Stimulated activated CD4-positive, alpha-beta T cell treated with anti-CD3 and anti-CD28 coated beads, Interleukin-15, amount 100 ng/mL, for 1 hour (primary cell): ENCODE data around the gene RAD50.

Experiments used
- DNase-seq, 2 donors: peaks; one replicate each; pipeline ENCODE4 v3.0.0-alpha.2; 2020; ENCODE audit warnings: low read depth in 1 of 2, low spot score in 1 of 2

RAD50 gene

GRCh38 chr5:132673939-132674630 lies 117.3 kb downstream of the RAD50 start, which contains the start of gene IL4:
Gene IL4, plus strand, starts transcription at chr5:132673989. Its CDS starts 62 bp downstream, at chr5:132674051.
- no peak for DNase-seq

- no peak for DNase-seq
Measured at GRCh38 chr5:132674671-132675506, 118.1 kb downstream of the RAD50 start.

GRCh38 chr5:132675936-132676689 lies 119.3 kb downstream of the RAD50 start:
- no peak for DNase-seq

GRCh38 chr5:132677191-132677590 lies 120.4 kb downstream of the RAD50 start:
- no peak for DNase-seq

DNA sequence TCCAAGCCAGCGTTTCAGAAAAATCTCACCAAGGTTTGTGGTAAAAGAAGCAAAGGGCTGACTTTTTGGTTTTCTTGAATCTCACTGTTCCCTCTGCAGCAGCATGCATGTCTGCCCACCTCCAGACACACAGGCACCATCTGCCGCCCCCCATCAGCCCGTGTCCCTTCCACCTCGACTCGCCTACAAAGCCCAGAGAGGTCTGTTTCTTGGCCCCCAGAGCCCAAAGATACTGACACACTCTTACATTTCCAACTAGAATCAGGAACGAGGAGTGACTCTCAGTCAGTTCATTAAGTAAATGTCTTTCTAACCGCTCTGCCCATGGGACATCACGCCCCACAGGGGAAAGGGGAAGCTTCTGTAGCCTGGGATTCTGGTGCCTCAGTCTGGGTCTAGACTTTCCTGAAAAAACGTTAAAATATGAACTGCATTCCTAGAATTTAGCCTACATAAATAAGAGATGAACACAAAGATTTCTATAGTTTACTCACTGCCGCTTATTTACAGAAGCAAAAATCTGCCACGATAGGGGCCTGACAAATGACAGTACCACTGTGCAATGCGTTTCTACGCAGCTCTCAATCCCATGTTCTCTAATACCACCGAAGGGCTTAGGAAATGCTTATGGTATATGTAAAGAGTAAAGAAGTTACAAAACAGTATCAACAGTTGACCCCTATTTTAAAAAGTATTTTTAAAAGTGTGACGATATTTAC lies 121.1 kb downstream of the RAD50 start:
- no peak for DNase-seq

DNA sequence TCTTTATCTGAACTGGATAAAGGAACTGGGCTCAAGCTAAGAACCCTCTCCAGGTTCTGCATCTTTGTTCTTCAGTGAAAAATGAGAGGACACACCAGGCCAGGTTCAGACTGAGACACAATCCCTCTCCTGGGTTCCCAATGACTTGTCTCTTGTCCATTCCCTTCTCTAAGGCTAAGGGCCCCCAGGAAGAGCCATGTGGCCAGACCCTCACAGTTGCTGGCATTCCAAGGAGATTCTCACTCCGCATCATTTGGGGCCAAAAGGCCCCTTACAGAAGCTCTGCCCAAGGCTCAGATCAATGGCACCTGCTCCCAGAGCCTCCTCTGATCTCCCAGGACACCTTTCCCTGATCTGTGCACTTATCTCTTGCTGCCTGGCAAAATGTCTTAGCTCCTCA lies 122.0 kb downstream of the RAD50 start:
- no peak for DNase-seq

DNA sequence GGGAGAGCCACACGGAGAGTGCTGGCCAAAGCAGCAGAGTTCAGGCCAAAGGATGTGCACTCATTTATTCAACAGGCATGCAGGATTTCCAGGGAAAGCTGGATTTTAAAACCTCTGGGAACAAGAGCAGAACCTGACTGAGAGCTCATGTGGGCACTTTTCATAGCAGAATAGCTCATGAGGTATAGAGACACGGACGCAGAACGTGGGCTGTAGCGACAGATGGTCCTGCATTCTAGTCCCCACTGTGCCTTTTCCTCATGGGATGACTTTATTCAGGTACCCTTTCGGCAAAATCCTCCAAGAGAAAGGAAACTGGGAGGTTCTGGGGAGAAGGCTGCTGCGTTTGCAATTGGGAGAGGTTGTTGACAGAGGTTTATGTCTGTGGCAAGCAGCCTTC lies 122.4 kb downstream of the RAD50 start:
- DNase-seq: no peak

GRCh38 chr5:132679717-132680380 lies 123.1 kb downstream of the RAD50 start:
- no peak for DNase-seq

DNA sequence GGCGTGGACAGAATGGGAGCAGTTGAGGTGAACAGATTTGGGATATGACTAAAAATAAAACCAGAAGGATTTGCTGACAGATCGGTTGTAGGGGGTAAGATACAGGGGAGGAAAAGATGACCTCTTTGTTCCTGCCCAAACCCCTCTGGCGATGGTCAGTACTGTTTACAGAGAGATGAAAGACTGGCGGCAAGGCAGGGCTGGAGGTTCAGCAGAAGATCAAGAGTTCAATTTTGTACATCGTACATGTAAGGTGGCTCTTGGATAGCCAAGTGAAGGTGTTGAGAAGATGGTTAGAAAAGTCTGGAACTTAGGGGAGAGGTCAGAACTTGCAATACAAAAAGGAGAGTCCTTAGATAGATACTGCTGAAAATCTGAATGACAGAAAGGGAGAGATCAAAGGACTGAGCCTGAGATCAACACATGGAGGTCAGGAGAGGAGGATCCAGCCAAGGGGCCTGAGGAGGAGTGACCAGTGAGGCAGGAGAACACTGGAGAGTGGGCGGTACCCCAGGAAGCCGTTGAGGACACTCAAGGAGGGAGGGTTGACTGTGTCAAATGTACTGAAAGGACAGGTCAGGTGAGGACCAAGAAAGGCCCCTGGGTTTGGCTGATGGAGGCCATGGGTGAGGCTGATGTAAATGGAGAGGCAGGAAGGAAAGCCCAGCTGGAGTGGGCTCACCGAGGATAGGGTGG lies 124.2 kb downstream of the RAD50 start:
- DNase-seq: no peak

DNA sequence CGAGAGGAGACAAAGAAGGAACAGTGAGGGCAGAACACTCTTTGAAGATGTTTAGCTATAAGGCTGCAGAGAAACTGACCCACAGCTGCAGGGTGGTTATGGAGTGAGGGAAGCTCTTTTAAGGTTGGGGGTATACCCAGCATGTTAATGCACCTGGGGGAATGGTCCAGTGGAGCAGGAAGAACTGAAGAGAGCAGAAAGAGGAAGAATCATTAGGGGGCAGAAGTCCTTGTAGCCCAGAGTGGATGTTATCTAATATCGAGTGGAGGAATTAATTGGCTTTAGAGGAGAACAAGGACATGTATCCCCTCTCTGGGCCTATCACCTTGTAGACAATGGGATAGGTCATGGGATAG lies 124.7 kb downstream of the RAD50 start:
- DNase-seq: no peak

DNA sequence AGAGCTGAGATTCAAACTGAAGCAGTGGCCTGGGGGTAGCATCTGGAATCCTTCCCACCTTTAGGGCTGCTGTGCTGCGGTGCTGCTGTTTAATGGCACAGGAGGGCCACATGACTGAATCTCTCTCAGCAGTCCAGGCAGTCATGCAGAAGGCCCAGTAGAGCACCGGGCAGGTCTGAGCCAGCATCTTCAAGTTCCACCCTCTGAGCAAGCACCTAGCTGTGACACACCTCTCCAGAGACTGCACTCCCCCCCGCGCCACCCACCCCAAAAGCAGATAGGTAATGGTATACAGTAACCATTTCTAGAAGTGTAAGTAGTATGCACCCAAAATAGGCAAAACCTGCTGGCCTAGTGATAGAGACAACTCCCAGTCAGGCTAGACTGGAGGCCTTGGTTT lies 125.2 kb downstream of the RAD50 start:
- no peak for DNase-seq

DNA sequence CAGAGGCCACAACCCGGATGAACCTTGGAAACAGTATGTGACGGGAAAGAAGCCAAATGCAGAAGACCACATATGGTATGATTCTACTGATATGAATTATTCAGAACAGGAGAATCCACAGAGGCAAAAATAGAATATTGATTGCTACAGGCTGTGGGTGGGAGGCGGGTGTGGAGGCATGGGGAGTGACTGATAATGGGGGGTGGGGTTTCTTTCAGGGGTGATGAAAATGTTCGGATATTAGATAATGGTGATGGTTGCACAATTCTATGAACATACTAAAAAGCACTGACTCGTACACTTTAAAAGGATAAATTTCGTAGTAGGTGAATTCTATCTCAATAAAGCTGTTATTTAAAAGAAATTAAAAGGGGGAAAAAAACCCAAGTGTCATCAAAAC lies 127.7 kb downstream of the RAD50 start:
- DNase-seq: no peak

- no peak for DNase-seq
Measured at GRCh38 chr5:132684922-132685720, 128.3 kb downstream of the RAD50 start.

DNA sequence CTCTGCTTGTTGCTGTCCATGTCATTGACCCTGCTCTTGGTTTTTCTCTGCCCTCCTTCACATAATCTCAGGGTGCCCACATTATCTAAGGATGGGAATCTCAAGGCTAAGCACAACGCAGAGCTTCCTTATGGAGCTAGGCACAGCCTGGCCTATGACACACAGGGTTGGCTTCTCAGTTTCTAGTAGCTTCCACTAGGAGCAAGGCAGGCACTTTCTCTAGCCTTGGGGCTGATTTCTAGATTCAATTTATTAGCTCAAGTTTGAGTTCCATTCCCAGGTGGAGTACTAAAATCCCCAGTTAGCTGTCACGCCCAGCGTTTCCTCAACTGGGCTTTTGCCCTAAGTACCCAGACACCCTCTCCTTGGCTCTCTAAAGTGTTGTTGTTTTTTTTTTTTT lies 129.4 kb downstream of the RAD50 start:
- no peak for DNase-seq

- no peak for DNase-seq
Measured at GRCh38 chr5:132687995-132688394, 131.2 kb downstream of the RAD50 start.

GRCh38 chr5:132688536-132689339 lies 132.0 kb downstream of the RAD50 start:
- DNase-seq: no peak

GRCh38 chr5:132689513-132689912 lies 132.7 kb downstream of the RAD50 start:
- DNase-seq: no peak

DNA sequence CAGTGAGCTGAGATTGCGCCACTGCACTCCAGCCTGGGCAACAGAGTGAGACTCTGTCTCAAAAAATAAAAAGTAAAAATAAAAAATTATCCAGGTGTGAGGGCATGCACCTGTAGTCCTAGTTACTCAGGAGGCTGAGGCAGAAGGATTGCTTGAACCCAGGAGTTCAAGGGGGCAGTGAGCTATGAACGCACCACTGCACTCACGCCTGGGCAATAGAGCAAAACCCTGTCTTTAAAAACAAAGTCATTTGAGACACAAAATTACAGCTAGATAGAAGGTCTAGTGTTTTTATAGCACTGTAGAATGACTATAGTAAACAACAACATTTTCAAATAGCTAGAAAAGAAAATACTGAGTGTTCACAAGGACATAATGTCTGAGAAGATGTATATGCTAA lies 133.4 kb downstream of the RAD50 start:
- DNase-seq: no peak
